ENCODE measurements around the gene THAP12. TPM values are rescaled to one million over a fixed set of nuclear protein-coding genes. Genes with fewer than 3 reads are reported as not detected.
A peak's percentile ranks its signal among the peaks of the same experiment; 100 is the strongest.

THAP12 gene
- total and polyA plus RNA-seq, 10 of the 15 experiments (the other 5 are each of a cell fraction or from before 2014, with no cell fraction given), result 12.6 to 45.6 (median 22.3) TPM

DNA sequence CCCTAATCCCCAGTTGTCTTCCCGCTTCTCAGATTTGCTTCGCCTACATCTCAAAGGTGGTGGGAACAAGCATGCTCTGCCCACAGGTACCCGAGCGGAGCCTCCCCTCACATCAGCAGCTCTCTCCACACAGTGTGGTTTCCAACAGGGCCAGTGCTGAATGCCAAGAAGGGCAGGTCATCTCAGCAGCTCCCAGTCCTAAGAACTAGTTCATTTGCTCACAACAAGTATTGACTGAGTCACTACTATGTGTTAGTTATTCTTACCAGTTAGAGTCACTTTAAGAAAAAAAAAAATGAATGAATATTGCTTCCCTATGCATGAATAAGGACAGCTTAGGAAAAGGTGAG, 66.2 kb downstream of the THAP12 start (continued):
- TF ChIP-seq NFIC (IDR thresholded peaks at IDR 0.05; ENCODE audit: low read depth, low read length), result no peak

DNA sequence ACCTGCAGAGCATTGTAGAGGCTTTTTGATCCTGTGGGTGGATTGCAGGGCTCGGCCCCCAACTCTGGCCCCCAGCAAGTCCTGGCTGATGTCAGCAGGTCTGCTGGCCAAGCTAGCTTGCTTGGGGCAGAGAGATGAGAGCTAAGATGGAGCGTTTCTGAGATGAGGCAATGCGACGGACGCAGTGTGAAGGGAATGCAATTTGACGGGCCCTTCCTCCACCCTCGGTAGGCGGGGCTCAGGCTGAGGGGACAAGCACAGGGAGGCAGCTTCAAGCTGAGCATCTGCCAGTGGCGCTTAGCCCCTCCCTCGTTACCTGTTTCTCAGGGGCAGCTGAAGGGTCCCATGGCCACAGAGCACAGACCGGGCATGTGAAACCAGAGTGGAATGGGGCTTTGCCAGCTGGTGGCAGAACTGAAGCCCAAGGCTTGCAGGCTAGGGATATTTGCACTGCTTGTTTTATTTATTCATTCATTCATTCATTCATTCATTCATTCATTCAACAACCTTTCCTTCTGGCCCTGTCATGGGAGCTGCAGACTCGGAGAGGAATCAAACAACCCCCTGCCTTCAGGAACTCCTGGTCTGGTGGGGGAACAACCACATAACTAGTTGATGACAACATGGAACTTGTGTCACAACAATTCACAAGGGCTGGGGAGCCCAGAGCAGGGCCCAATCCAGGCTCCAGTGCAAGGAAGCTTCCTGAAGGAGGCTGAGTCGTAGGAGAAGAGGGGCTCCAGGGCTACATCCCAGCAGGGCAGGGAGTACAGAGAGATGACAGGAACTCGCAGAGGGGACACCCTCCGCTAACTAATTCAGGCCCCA, 66.8 kb downstream of the THAP12 start:
- TF ChIP-seq ZNF24 (IDR thresholded peaks at IDR 0.05), result peak; percentile 64; the same call in 1 of the 2 replicates
- TF ChIP-seq PML (IDR thresholded peaks at IDR 0.05; ENCODE audit: low read length), result no peak
- ATAC-seq (no peak), DNase-seq (ENCODE audit: low read depth, low spot score) (no peak), FAIRE-seq (no peak)
- no peak overlapping the region for H3K4me2 ChIP-seq (ENCODE audit: control insufficient read depth, insufficient read depth)
- no peak overlapping the region for H2AFZ ChIP-seq (ENCODE audit: control insufficient read depth, low read depth, low read length)
- ChIA-PET POLR2A (interaction anchor here (0.5 kb wide), 1 partner anchor 1076 kb away, joined by 3 read pairs; no protein-coding TSS in a partner anchor), RAD21 (ENCODE audit: unreplicated experiment) (interaction anchor here (0.6 to 1.8 kb wide), 2 partner anchors 102 to 105 kb away, joined by 3 to 17 read pairs; no protein-coding TSS in a partner anchor), SMC1A (ENCODE audit: uncharacterized antibody, unreplicated experiment) (interaction anchor here (2.3 kb wide), 1 partner anchor 107 kb away, joined by 10 read pairs; no protein-coding TSS in a partner anchor), CTCF (interaction anchor here (1.4 to 2.5 kb wide), 2 partner anchors 106 to 417 kb away, joined by 5 to 18 read pairs; no protein-coding TSS in a partner anchor)
- in situ Hi-C loops (cut with MboI) (no loop called here), intact Hi-C loops (cut with micrococcal nuclease; ENCODE audit: unreplicated experiment) (no loop called here)
- peaks cover 0 to 2% of the 10 kb centered on the region in 2 experiments; a peak in 3 of 4 replicates for H3K27me3 ChIP-seq (replicated peaks in 1 of 2; ENCODE audit: control insufficient read depth in 2 of 2, insufficient read depth in 2 of 2, low read length in 1 of 2)
- whole genome bisulfite sequencing (ENCODE audit: insufficient coverage, insufficient replicate concordance, low lambda C conversion rate, missing lambda C conversion rate), result 41% methylated on average over 15 of the region's 15 CpGs
- H3K9ac ChIP-seq (ENCODE audit: control insufficient read depth, insufficient read depth, low read length), result no peak overlapping the region
- no peaks in the 10 kb centered on the region for H3K4me1 ChIP-seq (ENCODE audit: control insufficient read depth, insufficient read depth, low read length)
- H3K9me3 ChIP-seq (replicated peaks; ENCODE audit: control insufficient read depth, insufficient read depth, low read length), result no peaks in the 10 kb centered on the region
- H3K79me2 ChIP-seq (ENCODE audit: control insufficient read depth, insufficient read depth, low read length), result no peaks in the 10 kb centered on the region
- no peaks in the 10 kb centered on the region for H3K36me3 ChIP-seq (ENCODE audit: control insufficient read depth in 2 of 2, insufficient read depth in 2 of 2, low read length in 1 of 2)
- H3K4me3 ChIP-seq, result no peak overlapping the region
- H3K27ac ChIP-seq (ENCODE audit: control insufficient read depth, insufficient read depth), result no peak overlapping the region
- no TSS peak for BruUV-seq (replicated peaks)
- no peaks in the 10 kb centered on the region for H4K20me1 ChIP-seq (ENCODE audit: control insufficient read depth, insufficient read depth)

- CTCF ChIA-PET, result interaction anchor here (2.5 kb wide), 1 partner anchor 105 kb away, joined by 18 read pairs; no protein-coding TSS in a partner anchor
- no peak overlapping the region for H2AFZ ChIP-seq (ENCODE audit: control insufficient read depth, low read depth, low read length)
- in situ Hi-C loops (cut with MboI), result no loop called here
- TF ChIP-seq, protein P1, sequence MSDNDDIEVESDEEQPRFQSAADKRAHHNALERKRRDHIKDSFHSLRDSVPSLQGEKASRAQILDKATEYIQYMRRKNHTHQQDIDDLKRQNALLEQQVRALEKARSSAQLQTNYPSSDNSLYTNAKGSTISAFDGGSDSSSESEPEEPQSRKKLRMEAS (IDR thresholded peaks at IDR 0.05; ENCODE audit: low read depth, low read length), result no peak
- TF ChIP-seq SRF (IDR thresholded peaks at IDR 0.05; ENCODE audit: low read depth in 2 of 2, low read length in 2 of 2) (no peak), ZBTB33 (IDR thresholded peaks at IDR 0.05) (no peak), IKZF1 (conservative IDR thresholded peaks at IDR 0.05) (no peak), NFYB (IDR thresholded peaks at IDR 0.05; ENCODE audit: insufficient read depth, low read depth, low read length) (no peak), ZNF274 (IDR thresholded peaks at IDR 0.05; ENCODE audit: insufficient read depth, insufficient read length) (no peak), FOXK2 (IDR thresholded peaks at IDR 0.05) (no peak), SMAD1 (IDR thresholded peaks at IDR 0.05; ENCODE audit: low read depth, partially characterized antibody) (no peak), KDM1A (IDR thresholded peaks at IDR 0.05; ENCODE audit: borderline replicate concordance) (no peak), MTA3 (IDR thresholded peaks at IDR 0.05; ENCODE audit: borderline replicate concordance, low read length) (no peak), HDGF (IDR thresholded peaks at IDR 0.05) (no peak)
Measured at GRCh38 chr11:76313271-76313670, 67.7 kb downstream of the THAP12 start.

More at GRCh38 chr11:76313271-76313670, 67.7 kb downstream of the THAP12 start:
- Histone ChIP-seq H3K36me3 (ENCODE audit: control insufficient read depth in 2 of 2, insufficient read depth in 2 of 2, low read length in 1 of 2) (no peaks in the 10 kb centered on the region), H3K4me1 (ENCODE audit: control insufficient read depth, insufficient read depth, low read length) (no peaks in the 10 kb centered on the region), H4K20me1 (ENCODE audit: control insufficient read depth, insufficient read depth) (no peaks in the 10 kb centered on the region), H3K9me3 (replicated peaks; ENCODE audit: control insufficient read depth, insufficient read depth, low read length) (no peaks in the 10 kb centered on the region), H3K27me3 (replicated peaks in 1 of 2; ENCODE audit: control insufficient read depth in 2 of 2, insufficient read depth in 2 of 2, low read length in 1 of 2) (peaks cover 0 to 2% of the 10 kb centered on the region in 2 experiments; a peak in 3 of 4 replicates), H3K27ac (ENCODE audit: control insufficient read depth, insufficient read depth) (no peak overlapping the region), H3K4me2 (ENCODE audit: control insufficient read depth, insufficient read depth) (no peak overlapping the region), H3K4me3 (no peak overlapping the region), H3K9ac (ENCODE audit: control insufficient read depth, insufficient read depth, low read length) (no peak overlapping the region), H3K79me2 (ENCODE audit: control insufficient read depth, insufficient read depth, low read length) (no peaks in the 10 kb centered on the region)
- WGBS (ENCODE audit: insufficient coverage, insufficient replicate concordance, low lambda C conversion rate, missing lambda C conversion rate), result 67% methylated on average over 3 of the region's 3 CpGs
- DNase-seq (ENCODE audit: low read depth, low spot score) (no peak), ATAC-seq (no peak), FAIRE-seq (no peak)
- RAD21 ChIA-PET (ENCODE audit: unreplicated experiment), result no interaction called here
- intact Hi-C loops (cut with micrococcal nuclease; ENCODE audit: unreplicated experiment), result no loop called here
- no TSS peak for BruUV-seq (replicated peaks)
- POLR2A ChIA-PET, result no interaction called here
- SMC1A ChIA-PET (ENCODE audit: uncharacterized antibody, unreplicated experiment), result interaction anchor here (2.1 kb wide), 1 partner anchor 106 kb away, joined by 7 read pairs; no protein-coding TSS in a partner anchor

All from GM12878 (cell line).